HFFc6 (cell line): ENCODE results near the gene PLPP7. TPM values are rescaled to one million over a fixed set of nuclear protein-coding genes. Genes with fewer than 3 reads are reported as not detected.

ENCODE experiments used
- DNase-seq: peaks from one replicate; pipeline ENCODE4 v3.0.0-alpha.2; 2018
- H3K27ac Mint-ChIP-seq: 2 replicates; pipeline ENCODE4 v1.8.0; 2020; ENCODE audit warnings: mild to moderate bottlenecking, mixed read lengths
- H3K27me3 Mint-ChIP-seq: 2 replicates; pipeline ENCODE4 v1.8.0; 2021; ENCODE audit warnings: mild to moderate bottlenecking, moderate library complexity, mixed read lengths; ENCODE audit not compliant: insufficient read depth
- H3K36me3 Mint-ChIP-seq: 2 replicates; pipeline ENCODE4 v1.8.0; 2021; ENCODE audit warnings: low read depth, mixed read lengths
- H3K4me1 Mint-ChIP-seq: 2 replicates; pipeline ENCODE4 v1.8.0; 2020; ENCODE audit warnings: low read depth, mixed read lengths
- H3K4me3 Mint-ChIP-seq: 2 replicates; pipeline ENCODE4 v1.8.0; 2020; ENCODE audit warnings: mild to moderate bottlenecking, moderate library complexity, mixed read lengths
- H3K9me3 Mint-ChIP-seq: 2 replicates; pipeline ENCODE4 v1.8.0; 2020; ENCODE audit warnings: mild to moderate bottlenecking, mixed read lengths
- CTCF ChIP-seq: fragments of 200-600 bp; sonication (generic); IDR thresholded peaks from 2 replicates; pipeline ENCODE4 v1.5.0; 2021; ENCODE audit warnings: antibody characterized with exemption, mild to moderate bottlenecking
- total RNA-seq, 6 experiments: library from RNA; stranded (reverse); fragmentation: NEBNext Ultra II Directional; extraction: Animal tissue kit (Norgen Biotek cat#: 25700); gene quantifications; 2 replicates in 1 of 6; 3 replicates in 5 of 6; pipeline ENCODE4 v1.2.3, GENCODE V29; 2021

PLPP7 gene
- total RNA-seq, 6 experiments from 2014 or later: 1.2 to 10.2 (median 1.9) TPM

- Mint-ChIP-seq H3K27ac (no peak overlapping the region), H3K36me3 (no peaks in the 10 kb centered on the region), H3K4me3 (no peak overlapping the region), H3K9me3 (no peaks in the 10 kb centered on the region), H3K27me3 (peaks cover 27% of the 10 kb centered on the region), H3K4me1 (no peaks in the 10 kb centered on the region)
- TF ChIP-seq CTCF: no peak
- DNase-seq: no peak
Observed at GRCh38 chr9:131282688-131283422, 6.7 kb upstream of the PLPP7 start.

- TF ChIP-seq CTCF: no peak
- no peaks in the 10 kb centered on the region for H3K9me3 Mint-ChIP-seq
- H3K4me3 Mint-ChIP-seq: no peak overlapping the region
- no peaks in the 10 kb centered on the region; the same call in 1 of the 2 replicates for H3K4me1 Mint-ChIP-seq
- peaks cover 27% of the 10 kb centered on the region for H3K27me3 Mint-ChIP-seq
- H3K27ac Mint-ChIP-seq: no peak overlapping the region
- no peaks in the 10 kb centered on the region for H3K36me3 Mint-ChIP-seq
- DNase-seq: no peak
Observed at GRCh38 chr9:131284856-131285255, 4.7 kb upstream of the PLPP7 start.

GRCh38 chr9:131287359-131287758, 2.2 kb upstream of the PLPP7 start:
- H3K4me3 Mint-ChIP-seq: no peak overlapping the region
- no peak overlapping the region for H3K27ac Mint-ChIP-seq

GRCh38 chr9:131288217-131288616, 1.3 kb upstream of the PLPP7 start:
- Mint-ChIP-seq H3K9me3 (no peaks in the 10 kb centered on the region), H3K4me1 (peaks cover 5% of the 10 kb centered on the region; the same call in 1 of the 2 replicates), H3K27ac (no peak overlapping the region), H3K27me3 (peaks cover 13% of the 10 kb centered on the region), H3K36me3 (no peaks in the 10 kb centered on the region), H3K4me3 (no peak overlapping the region)
- TF ChIP-seq CTCF: no peak
- no peak for DNase-seq

More at GRCh38 chr9:131287359-131287758, 2.2 kb upstream of the PLPP7 start:
- no peak for TF ChIP-seq CTCF
- peaks cover 5% of the 10 kb centered on the region; the same call in 1 of the 2 replicates for H3K4me1 Mint-ChIP-seq
- no peaks in the 10 kb centered on the region for H3K9me3 Mint-ChIP-seq
- no peaks in the 10 kb centered on the region for H3K36me3 Mint-ChIP-seq
- no peak for DNase-seq
- peaks cover 14% of the 10 kb centered on the region for H3K27me3 Mint-ChIP-seq

- no peak for DNase-seq
- H3K27ac Mint-ChIP-seq: no peak overlapping the region; the same call in 1 of the 2 replicates
- H3K27me3 Mint-ChIP-seq: no peaks in the 10 kb centered on the region
- no peaks in the 10 kb centered on the region for H3K36me3 Mint-ChIP-seq
- peak overlapping the region; percentile 79; the same call in 1 of the 2 replicates for H3K4me3 Mint-ChIP-seq
- TF ChIP-seq CTCF: no peak
- peaks cover 5% of the 10 kb centered on the region; the same call in 1 of the 2 replicates for H3K4me1 Mint-ChIP-seq
- no peaks in the 10 kb centered on the region for H3K9me3 Mint-ChIP-seq
Observed at GRCh38 chr9:131290036-131290766, 678 bp downstream of the PLPP7 start.
